HCT116 (cell line): ENCODE results near the gene OVAAL.
A peak's percentile ranks its signal among the peaks of the same experiment; 100 is the strongest.

Experiments used
- EZH2 ChIP-seq: fragments of 200-600 bp; sonication (generic); IDR thresholded peaks from 2 replicates; pipeline ENCODE4 v1.6.1; 2017; ENCODE audit warnings: antibody characterized with exemption, mixed run types
- EZH2phosphoT487 ChIP-seq: fragments of 200-600 bp; IDR thresholded peaks from 2 replicates; pipeline ENCODE4 v1.6.1; 2018; ENCODE audit warnings: antibody characterized with exemption, borderline replicate concordance
- JUND ChIP-seq: IDR thresholded peaks from 2 replicates; pipeline ENCODE4 v1.6.1; 2012
- YY1 ChIP-seq: IDR thresholded peaks from 2 replicates; pipeline ENCODE4 v1.6.1; 2011; ENCODE audit warnings: low read length, low read depth, moderate library complexity, mild to moderate bottlenecking; ENCODE audit not compliant: insufficient replicate concordance; ENCODE audit errors: extremely low read depth
- TF ChIP-seq, protein P1 (sequence below), 3 experiments: fragments of 200-600 bp in 1 of 3; sonication (generic) in 1 of 3; IDR thresholded peaks in 2 of 3; conservative IDR thresholded peaks in 1 of 3; 2 replicates each; pipeline ENCODE4 v1.5.1; 2012 to 2017; ENCODE audit warnings: low read depth in 2 of 3, low read length in 2 of 3, antibody characterized with exemption in 1 of 3, borderline replicate concordance in 1 of 3, control low read depth in 1 of 3, mild to moderate bottlenecking in 1 of 3, mixed read lengths in 1 of 3, mixed run types in 1 of 3, moderate library complexity in 1 of 3; ENCODE audit not compliant: insufficient read depth in 1 of 3

DNA sequence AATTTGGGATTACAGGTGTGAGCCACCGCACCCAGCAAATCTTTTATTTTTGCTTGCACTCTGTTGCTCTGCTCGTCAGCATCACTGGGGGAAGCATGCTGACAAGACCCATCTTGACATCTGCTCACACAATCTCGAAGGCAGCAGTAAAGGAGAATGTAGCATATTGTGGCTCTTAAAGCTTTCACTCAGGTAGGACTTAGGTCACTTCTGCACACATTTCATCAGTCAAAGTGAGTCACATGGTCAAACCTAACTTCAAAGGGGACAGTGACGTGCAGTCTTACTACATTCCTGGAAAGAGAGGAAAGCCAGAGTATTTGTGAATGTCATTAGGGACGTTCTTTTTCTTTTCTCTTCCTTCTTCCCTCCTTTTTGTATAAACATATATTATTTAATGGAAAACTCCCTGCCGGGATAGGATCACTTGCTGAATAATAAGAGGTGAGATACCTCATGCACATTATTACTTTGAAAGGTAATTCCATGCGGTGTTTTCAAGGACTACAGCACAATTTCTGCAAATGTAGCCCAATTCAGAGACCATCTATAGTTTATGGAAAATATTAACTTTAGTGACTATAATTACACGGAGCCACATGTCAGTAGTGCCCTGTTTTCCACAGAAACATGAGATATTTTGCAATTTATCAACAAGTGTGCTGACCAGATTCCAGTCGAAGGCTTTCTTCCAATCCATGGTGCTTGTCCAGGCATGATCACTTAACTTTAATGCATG lies 37.1 kb upstream of the OVAAL start:
- TF ChIP-seq, protein P1, sequence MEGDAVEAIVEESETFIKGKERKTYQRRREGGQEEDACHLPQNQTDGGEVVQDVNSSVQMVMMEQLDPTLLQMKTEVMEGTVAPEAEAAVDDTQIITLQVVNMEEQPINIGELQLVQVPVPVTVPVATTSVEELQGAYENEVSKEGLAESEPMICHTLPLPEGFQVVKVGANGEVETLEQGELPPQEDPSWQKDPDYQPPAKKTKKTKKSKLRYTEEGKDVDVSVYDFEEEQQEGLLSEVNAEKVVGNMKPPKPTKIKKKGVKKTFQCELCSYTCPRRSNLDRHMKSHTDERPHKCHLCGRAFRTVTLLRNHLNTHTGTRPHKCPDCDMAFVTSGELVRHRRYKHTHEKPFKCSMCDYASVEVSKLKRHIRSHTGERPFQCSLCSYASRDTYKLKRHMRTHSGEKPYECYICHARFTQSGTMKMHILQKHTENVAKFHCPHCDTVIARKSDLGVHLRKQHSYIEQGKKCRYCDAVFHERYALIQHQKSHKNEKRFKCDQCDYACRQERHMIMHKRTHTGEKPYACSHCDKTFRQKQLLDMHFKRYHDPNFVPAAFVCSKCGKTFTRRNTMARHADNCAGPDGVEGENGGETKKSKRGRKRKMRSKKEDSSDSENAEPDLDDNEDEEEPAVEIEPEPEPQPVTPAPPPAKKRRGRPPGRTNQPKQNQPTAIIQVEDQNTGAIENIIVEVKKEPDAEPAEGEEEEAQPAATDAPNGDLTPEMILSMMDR (IDR thresholded peaks at IDR 0.05 in 2 of 3, conservative IDR thresholded peaks at IDR 0.05 in 1 of 3; ENCODE audit: borderline replicate concordance in 1 of 3, insufficient read depth in 1 of 3, low read depth in 2 of 3, low read length in 2 of 3): no peak
- TF ChIP-seq EZH2 (no peak), YY1 (no peak), EZH2phosphoT487 (no peak), JUND (peak; percentile 47; the same call in 1 of the 2 replicates)
